Hippocampal formation (tissue), 2 donors: Measurements from ENCODE around the gene ZNF697.
"Not testable (repeated sequence)": the region's sequence is repeated elsewhere in the genome, so short reads cannot be mapped to it uniquely, and the experiment has no call there.

ENCODE experiments used
- DNase-seq, 2 donors: peaks; one replicate each; lab custom pipeline; 2025; lab: John Stamatoyannopoulos, UW

Gene ZNF697

GRCh38 chr1:119631433-119632102, 16.5 kb downstream of the ZNF697 start:
- DNase-seq = peak; percentile 10 to 60

- DNase-seq = no peak
Observed at GRCh38 chr1:119631086-119631432, 17.0 kb downstream of the ZNF697 start.

GRCh38 chr1:119626841-119627240, 21.2 kb downstream of the ZNF697 start:
- DNase-seq = no peak

- no peak for DNase-seq
Observed at GRCh38 chr1:119626011-119626545, 22.0 kb downstream of the ZNF697 start.

- no peak for DNase-seq
Observed at GRCh38 chr1:119623678-119624077, 24.4 kb downstream of the ZNF697 start.

GRCh38 chr1:119623193-119623515, 24.9 kb downstream of the ZNF697 start:
- DNase-seq = no peak

GRCh38 chr1:119622311-119623192, 25.5 kb downstream of the ZNF697 start:
- no peak for DNase-seq

GRCh38 chr1:119621705-119622104, 26.4 kb downstream of the ZNF697 start:
- no peak for DNase-seq

- peak in 1 of 2 donors; percentile 8 for DNase-seq
Observed at GRCh38 chr1:119617751-119618691, 30.0 kb downstream of the ZNF697 start.

- not testable (repeated sequence) for DNase-seq
Observed at GRCh38 chr1:119616748-119617147, 31.3 kb downstream of the ZNF697 start.

- not testable (repeated sequence) for DNase-seq
Observed at GRCh38 chr1:119615100-119615499, 33.0 kb downstream of the ZNF697 start.

GRCh38 chr1:119613769-119614720, 34.0 kb downstream of the ZNF697 start:
- peak; percentile 83 for DNase-seq

GRCh38 chr1:119611701-119612113, 36.4 kb downstream of the ZNF697 start:
- DNase-seq = peak; percentile 25 to 51

GRCh38 chr1:119608816-119609215, 39.2 kb downstream of the ZNF697 start:
- not testable (repeated sequence) for DNase-seq

GRCh38 chr1:119607087-119607807, 40.8 kb downstream of the ZNF697 start:
- DNase-seq = not testable (repeated sequence)

GRCh38 chr1:119606394-119606793, 41.7 kb downstream of the ZNF697 start:
- DNase-seq = no peak

GRCh38 chr1:119605686-119606085, 42.4 kb downstream of the ZNF697 start:
- no peak for DNase-seq

GRCh38 chr1:119605080-119605479, 43.0 kb downstream of the ZNF697 start:
- not testable (repeated sequence) for DNase-seq

- no peak for DNase-seq
Observed at GRCh38 chr1:119603695-119604094, 44.4 kb downstream of the ZNF697 start.

- not testable (repeated sequence) for DNase-seq
Observed at GRCh38 chr1:119603241-119603640, 44.8 kb downstream of the ZNF697 start.
